ENCODE measurements around the gene STX16.

DNA sequence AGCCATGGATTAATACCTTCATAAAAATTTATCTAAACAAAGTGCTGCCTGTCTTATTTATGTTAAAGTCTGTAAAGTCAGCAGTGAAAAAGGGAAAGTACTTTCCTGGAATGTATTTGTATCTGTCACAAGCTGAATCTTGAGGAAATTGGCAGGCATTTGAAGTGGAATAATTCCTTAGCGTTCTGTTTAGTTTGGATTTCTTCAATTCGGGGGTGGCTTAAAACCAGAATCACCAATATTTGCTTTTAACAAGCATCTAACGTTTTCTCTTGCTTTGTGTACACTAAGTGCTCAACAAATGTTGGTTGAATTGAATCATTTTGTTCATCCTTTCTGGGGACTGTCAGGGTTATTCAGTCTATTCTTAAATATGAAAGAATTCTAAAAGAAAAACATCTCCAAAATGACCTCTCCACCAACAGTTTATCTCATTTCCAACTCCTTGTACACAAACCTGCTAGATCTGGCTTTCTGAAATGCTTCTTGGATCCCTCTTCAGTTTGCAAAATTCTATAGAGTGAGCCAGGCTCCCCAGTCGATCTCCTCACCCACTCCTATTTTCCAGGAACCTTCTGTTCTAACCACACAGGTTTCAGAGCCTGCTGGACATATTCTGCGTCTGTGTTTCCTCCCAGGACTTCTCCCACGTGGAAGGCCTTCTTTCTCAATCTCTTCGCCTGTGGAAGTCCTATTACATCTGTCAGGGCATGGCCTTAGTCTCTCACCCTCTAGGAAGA is 39.5 kb downstream of the STX16 start:
- TF ChIP-seq, protein P1, sequence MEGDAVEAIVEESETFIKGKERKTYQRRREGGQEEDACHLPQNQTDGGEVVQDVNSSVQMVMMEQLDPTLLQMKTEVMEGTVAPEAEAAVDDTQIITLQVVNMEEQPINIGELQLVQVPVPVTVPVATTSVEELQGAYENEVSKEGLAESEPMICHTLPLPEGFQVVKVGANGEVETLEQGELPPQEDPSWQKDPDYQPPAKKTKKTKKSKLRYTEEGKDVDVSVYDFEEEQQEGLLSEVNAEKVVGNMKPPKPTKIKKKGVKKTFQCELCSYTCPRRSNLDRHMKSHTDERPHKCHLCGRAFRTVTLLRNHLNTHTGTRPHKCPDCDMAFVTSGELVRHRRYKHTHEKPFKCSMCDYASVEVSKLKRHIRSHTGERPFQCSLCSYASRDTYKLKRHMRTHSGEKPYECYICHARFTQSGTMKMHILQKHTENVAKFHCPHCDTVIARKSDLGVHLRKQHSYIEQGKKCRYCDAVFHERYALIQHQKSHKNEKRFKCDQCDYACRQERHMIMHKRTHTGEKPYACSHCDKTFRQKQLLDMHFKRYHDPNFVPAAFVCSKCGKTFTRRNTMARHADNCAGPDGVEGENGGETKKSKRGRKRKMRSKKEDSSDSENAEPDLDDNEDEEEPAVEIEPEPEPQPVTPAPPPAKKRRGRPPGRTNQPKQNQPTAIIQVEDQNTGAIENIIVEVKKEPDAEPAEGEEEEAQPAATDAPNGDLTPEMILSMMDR (conservative IDR thresholded peaks at IDR 0.05 in 1 of 2, IDR thresholded peaks at IDR 0.05 in 1 of 2; ENCODE audit: low read depth in 1 of 2, low read length in 2 of 2) = no peak
- no peak for TF ChIP-seq EZH2 (IDR thresholded peaks at IDR 0.05; ENCODE audit: low read length, missing control alignments)
